Endothelial cell (in vitro differentiated cells): Measurements from ENCODE around the gene MACO1. TPM values are rescaled to one million over a fixed set of nuclear protein-coding genes. Genes with fewer than 3 reads are reported as not detected.

Experiments
- DNase-seq: peaks from one replicate; pipeline ENCODE4 v3.0.0; 2021; ENCODE audit warnings: low spot score
- H3K27ac Mint-ChIP-seq: one replicate; pipeline ENCODE4 v1.8.0; 2021; ENCODE audit warnings: mixed read lengths, inconsistent platforms; ENCODE audit not compliant: unreplicated experiment
- H3K27me3 Mint-ChIP-seq: one replicate; pipeline ENCODE4 v1.8.0; 2021; ENCODE audit warnings: mild to moderate bottlenecking, moderate library complexity, mixed read lengths, inconsistent platforms; ENCODE audit not compliant: unreplicated experiment
- H3K36me3 Mint-ChIP-seq: one replicate; pipeline ENCODE4 v1.8.0; 2021; ENCODE audit warnings: mild to moderate bottlenecking, low read depth, mixed read lengths, inconsistent platforms; ENCODE audit not compliant: unreplicated experiment
- H3K4me1 Mint-ChIP-seq: one replicate; pipeline ENCODE4 v1.8.0; 2021; ENCODE audit warnings: mild to moderate bottlenecking, mixed read lengths, inconsistent platforms; ENCODE audit not compliant: unreplicated experiment
- H3K4me3 Mint-ChIP-seq: one replicate; pipeline ENCODE4 v1.8.0; 2021; ENCODE audit warnings: mild to moderate bottlenecking, mixed read lengths, inconsistent platforms; ENCODE audit not compliant: unreplicated experiment
- H3K9me3 Mint-ChIP-seq: one replicate; pipeline ENCODE4 v1.8.0; 2021; ENCODE audit warnings: mixed read lengths, inconsistent platforms; ENCODE audit not compliant: unreplicated experiment
- total RNA-seq: library from RNA; stranded (reverse); fragmentation: NEBNext Ultra II Directional; extraction: Animal tissue kit (Norgen Biotek cat#: 25700); gene quantifications from one replicate; pipeline ENCODE4 v1.2.1, GENCODE V29; 2021; ENCODE audit not compliant: unreplicated experiment
- TF ChIP-seq, protein P1 (sequence below): fragments of 200-600 bp; sonication (generic); IDR thresholded peaks from one replicate; pipeline ENCODE4 v1.5.0; 2021; ENCODE audit warnings: antibody characterized with exemption; ENCODE audit not compliant: unreplicated experiment

MACO1 gene
- total RNA-seq, 1 donor from 2014 or later = 35.9 TPM

DNA sequence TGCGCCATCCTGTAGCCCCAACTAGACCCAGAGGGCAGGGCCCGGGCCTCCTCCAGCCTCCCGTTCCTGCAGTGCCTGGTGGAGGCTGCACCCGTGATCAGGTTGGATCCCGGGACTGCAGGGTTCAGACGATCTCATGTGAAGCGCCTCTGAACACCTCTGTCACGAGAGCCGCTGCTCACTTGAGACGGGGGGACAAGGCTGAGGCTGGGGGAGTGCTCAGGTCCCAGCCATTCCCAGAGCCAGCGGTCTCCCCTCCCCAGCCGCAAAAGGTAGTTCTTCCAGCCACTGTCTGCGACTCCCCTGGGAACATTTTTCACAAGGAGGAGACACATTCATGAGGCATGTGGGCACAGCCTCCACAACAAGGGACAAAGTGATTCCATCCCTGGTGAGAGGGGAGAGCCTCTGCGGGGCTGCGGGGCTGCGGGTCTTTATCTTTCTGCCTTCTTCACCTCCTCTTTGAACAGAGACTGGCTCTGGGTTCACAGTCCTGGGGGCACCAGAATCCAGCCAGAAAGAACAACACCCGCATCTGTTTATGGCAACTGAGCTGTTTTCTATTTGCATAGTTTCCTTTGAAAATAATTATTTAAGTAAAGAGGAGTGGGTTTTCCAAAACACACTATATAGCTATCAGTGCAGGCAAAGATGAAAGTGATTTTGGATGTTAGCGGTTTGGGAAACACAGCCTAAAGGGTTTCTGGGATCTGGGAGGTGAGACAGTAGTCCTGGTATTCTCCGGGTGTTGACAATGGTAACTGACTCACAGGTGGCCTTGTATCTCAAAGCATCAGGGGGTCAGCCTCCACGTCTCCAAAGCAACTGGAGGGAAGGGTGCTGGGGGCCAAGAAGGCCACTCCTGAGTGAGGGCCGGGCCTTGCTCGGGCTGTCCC is 99.7 kb downstream of the MACO1 start:
- Mint-ChIP-seq H3K4me3 (no peak overlapping the region), H3K4me1 (peaks cover 11% of the 10 kb centered on the region), H3K27me3 (peaks cover 4% of the 10 kb centered on the region), H3K27ac (no peak overlapping the region), H3K9me3 (no peaks in the 10 kb centered on the region), H3K36me3 (no peaks in the 10 kb centered on the region)
- DNase-seq = no peak
- TF ChIP-seq, protein P1, sequence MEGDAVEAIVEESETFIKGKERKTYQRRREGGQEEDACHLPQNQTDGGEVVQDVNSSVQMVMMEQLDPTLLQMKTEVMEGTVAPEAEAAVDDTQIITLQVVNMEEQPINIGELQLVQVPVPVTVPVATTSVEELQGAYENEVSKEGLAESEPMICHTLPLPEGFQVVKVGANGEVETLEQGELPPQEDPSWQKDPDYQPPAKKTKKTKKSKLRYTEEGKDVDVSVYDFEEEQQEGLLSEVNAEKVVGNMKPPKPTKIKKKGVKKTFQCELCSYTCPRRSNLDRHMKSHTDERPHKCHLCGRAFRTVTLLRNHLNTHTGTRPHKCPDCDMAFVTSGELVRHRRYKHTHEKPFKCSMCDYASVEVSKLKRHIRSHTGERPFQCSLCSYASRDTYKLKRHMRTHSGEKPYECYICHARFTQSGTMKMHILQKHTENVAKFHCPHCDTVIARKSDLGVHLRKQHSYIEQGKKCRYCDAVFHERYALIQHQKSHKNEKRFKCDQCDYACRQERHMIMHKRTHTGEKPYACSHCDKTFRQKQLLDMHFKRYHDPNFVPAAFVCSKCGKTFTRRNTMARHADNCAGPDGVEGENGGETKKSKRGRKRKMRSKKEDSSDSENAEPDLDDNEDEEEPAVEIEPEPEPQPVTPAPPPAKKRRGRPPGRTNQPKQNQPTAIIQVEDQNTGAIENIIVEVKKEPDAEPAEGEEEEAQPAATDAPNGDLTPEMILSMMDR = no peak

DNA sequence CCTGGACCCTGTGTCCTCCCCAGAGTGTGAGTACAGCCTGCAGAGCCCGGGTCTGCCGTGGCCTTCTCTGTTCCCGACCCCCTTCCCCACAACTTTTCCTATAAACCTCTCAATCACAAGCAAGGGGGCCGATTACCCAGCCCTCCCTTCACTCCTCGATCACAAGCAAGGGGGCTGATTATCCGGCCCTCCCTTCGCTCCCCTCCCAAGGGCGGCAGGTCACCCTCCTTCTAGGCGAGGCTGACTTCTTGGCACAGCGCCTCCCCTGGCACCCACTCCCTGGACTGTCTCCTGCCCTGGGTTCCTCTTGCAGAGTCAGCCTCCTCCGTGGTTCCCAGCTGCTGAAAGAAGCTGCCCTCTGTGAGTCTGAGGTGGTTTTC is 100.4 kb downstream of the MACO1 start:
- Mint-ChIP-seq H3K9me3 (no peaks in the 10 kb centered on the region), H3K27ac (no peak overlapping the region), H3K36me3 (no peaks in the 10 kb centered on the region), H3K4me1 (peaks cover 11% of the 10 kb centered on the region), H3K4me3 (no peak overlapping the region), H3K27me3 (peaks cover 2% of the 10 kb centered on the region)
- TF ChIP-seq, protein P1 = no peak
- DNase-seq = no peak

DNA sequence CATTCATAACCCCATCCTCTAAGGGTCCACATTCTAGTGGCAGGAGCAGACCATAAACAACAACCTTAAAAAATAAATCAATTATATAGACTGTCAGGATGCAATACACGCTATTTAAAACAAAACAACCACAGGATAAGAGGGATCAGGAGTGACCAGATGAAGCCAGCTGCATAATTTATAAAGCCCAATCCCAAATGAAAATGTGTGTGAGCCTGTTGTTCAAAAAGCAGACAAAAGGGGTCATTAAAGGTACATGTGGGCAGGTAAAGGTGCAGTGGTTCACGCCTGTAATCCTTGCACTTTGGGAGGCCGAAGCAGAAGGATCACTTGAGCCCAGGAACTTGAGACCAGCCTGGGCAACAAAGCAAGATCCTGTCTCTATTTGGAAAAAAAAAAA is 102.3 kb downstream of the MACO1 start:
- no peaks in the 10 kb centered on the region for H3K9me3 Mint-ChIP-seq
- H3K4me3 Mint-ChIP-seq = no peak overlapping the region
- H3K27ac Mint-ChIP-seq = no peak overlapping the region
- TF ChIP-seq, protein P1 = no peak
- peaks cover 2% of the 10 kb centered on the region for H3K27me3 Mint-ChIP-seq
- no peak for DNase-seq
- no peaks in the 10 kb centered on the region for H3K36me3 Mint-ChIP-seq
- peaks cover 11% of the 10 kb centered on the region for H3K4me1 Mint-ChIP-seq

DNA sequence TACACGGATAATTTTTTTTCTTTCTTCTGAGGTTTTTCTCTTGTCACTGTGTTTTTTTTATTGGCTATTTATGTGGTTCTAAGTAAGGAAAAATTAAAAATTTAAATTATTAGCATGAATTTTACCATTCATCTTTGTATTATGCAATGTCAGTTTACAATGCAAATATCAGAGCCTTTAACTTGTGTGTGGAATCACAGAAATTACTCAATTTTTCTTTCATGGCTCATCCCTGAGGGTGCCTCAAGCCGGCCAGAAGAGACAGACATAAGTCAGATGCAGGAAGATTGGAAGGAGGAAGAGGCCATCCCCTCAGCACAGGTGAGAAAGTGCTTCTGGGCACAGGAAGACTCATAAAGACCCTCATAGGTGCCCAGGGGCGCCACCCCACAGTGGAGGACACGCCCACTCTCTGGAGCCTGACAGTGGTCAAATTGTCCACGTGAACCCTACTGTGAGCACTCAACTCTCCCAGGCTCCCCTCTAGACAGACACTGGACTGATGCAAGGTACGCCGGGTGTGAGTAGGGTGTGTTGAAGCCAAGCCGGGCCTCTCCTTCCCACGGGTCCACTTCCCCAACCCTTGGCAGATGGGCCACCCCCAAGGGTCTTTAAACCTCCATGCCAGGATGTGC is 103.2 kb downstream of the MACO1 start:
- H3K36me3 Mint-ChIP-seq = no peaks in the 10 kb centered on the region
- H3K9me3 Mint-ChIP-seq = no peaks in the 10 kb centered on the region
- no peak overlapping the region for H3K4me3 Mint-ChIP-seq
- H3K4me1 Mint-ChIP-seq = peaks cover 11% of the 10 kb centered on the region
- peaks cover 4% of the 10 kb centered on the region for H3K27me3 Mint-ChIP-seq
- H3K27ac Mint-ChIP-seq = no peak overlapping the region
- TF ChIP-seq, protein P1 = no peak
- DNase-seq = no peak

DNA sequence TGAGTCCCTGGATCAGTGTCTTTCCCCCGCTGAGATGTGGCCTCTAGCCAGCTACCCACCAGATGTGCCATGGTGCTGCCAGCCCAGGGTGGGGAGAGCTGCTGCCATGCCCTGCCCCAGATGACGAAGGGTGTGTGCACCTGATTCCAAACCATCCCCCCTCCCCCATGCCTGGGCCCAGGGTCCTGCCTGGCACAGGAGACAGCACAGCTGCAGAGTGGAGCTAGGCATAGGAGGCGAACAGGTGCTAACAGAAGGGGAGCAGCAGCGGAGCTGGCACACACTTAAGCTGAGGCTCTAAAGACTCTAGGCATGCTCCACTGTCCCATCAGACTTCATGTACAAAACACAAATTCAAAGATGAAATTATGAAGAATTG is 103.7 kb downstream of the MACO1 start:
- no peak for DNase-seq
- peaks cover 2% of the 10 kb centered on the region for H3K27me3 Mint-ChIP-seq
- TF ChIP-seq, protein P1 = no peak
- H3K27ac Mint-ChIP-seq = no peak overlapping the region
- H3K36me3 Mint-ChIP-seq = no peaks in the 10 kb centered on the region
- H3K9me3 Mint-ChIP-seq = no peaks in the 10 kb centered on the region
- no peak overlapping the region for H3K4me3 Mint-ChIP-seq
- H3K4me1 Mint-ChIP-seq = peaks cover 11% of the 10 kb centered on the region
